OCI-LY1 (cell line): ENCODE results near the gene SLC30A4.

ENCODE experiments used
- H2AFZ ChIP-seq: fragments of 200-600 bp; sonication (generic), shearing (Covaris generic); 2 replicates; pipeline ENCODE4 v1.6.0; 2014; ENCODE audit warnings: antibody characterized with exemption, mild to moderate bottlenecking, low read length
- H3F3A ChIP-seq: fragments of 200-600 bp; sonication (generic), shearing (Covaris generic); 2 replicates; pipeline ENCODE4 v1.6.0; 2014; ENCODE audit warnings: mild to moderate bottlenecking, antibody characterized with exemption, low read length, moderate library complexity; ENCODE audit not compliant: insufficient read depth
- H3K27ac ChIP-seq: fragments of 200-600 bp; sonication (generic); 2 replicates; pipeline ENCODE4 v1.5.1; 2014; ENCODE audit warnings: low read length, mixed run types, mild to moderate bottlenecking, low read depth; ENCODE audit not compliant: poor library complexity, severe bottlenecking
- H3K27me3 ChIP-seq: fragments of 200-600 bp; sonication (generic); 2 replicates; pipeline ENCODE4 v1.6.0; 2014; ENCODE audit warnings: antibody characterized with exemption, mild to moderate bottlenecking, low read length, moderate library complexity; ENCODE audit not compliant: insufficient read depth
- H3K36me3 ChIP-seq: fragments of 200-600 bp; sonication (generic); 2 replicates; pipeline ENCODE4 v1.6.1; 2014; ENCODE audit warnings: mild to moderate bottlenecking, antibody characterized with exemption, low read length, moderate library complexity, mixed read lengths; ENCODE audit not compliant: insufficient read depth
- H3K4me1 ChIP-seq: fragments of 200-600 bp; sonication (generic); 2 replicates; pipeline ENCODE4 v1.5.1; 2014; ENCODE audit warnings: mild to moderate bottlenecking, low read length, moderate library complexity; ENCODE audit not compliant: insufficient read depth, severe bottlenecking
- H3K4me2 ChIP-seq: fragments of 200-600 bp; sonication (generic), shearing (Covaris generic); 2 replicates; pipeline ENCODE4 v1.6.1; 2014; ENCODE audit warnings: low read length
- H3K4me3 ChIP-seq: fragments of 200-600 bp; sonication (generic); 2 replicates; pipeline ENCODE4 v1.5.1; 2014; ENCODE audit warnings: low read length, low read depth, mild to moderate bottlenecking, mixed read lengths; ENCODE audit not compliant: poor library complexity, severe bottlenecking
- H3K79me2 ChIP-seq: fragments of 200-600 bp; shearing (Covaris generic); 2 replicates; pipeline ENCODE4 v1.6.1; 2016; ENCODE audit warnings: mixed run types, low read length, mixed read lengths; ENCODE audit not compliant: insufficient read depth
- H3K9ac ChIP-seq: fragments of 200-600 bp; sonication (generic), shearing (Covaris generic); 2 replicates; pipeline ENCODE4 v1.6.1; 2014; ENCODE audit warnings: mild to moderate bottlenecking, low read length, mixed read lengths
- H3K9me2 ChIP-seq: fragments of 200-600 bp; sonication (generic), shearing (Covaris generic); 2 replicates; pipeline ENCODE4 v1.6.1; 2014; ENCODE audit warnings: low read depth, mild to moderate bottlenecking, low read length, mixed read lengths
- H3K9me3 ChIP-seq: fragments of 200-600 bp; shearing (Covaris generic); 2 replicates; pipeline ENCODE4 v1.6.1; 2014; ENCODE audit warnings: low read length, mixed read lengths
- H4K20me1 ChIP-seq: fragments of 200-600 bp; sonication (generic), shearing (Covaris generic); 2 replicates; pipeline ENCODE4 v1.6.0; 2016; ENCODE audit warnings: mild to moderate bottlenecking, low read length; ENCODE audit not compliant: insufficient read depth
- EZH2 ChIP-seq: fragments of 200-600 bp; sonication (generic), shearing (Covaris generic); IDR thresholded peaks from 2 replicates; pipeline ENCODE4 v1.8.0; 2017; ENCODE audit warnings: borderline replicate concordance, mixed run types, mild to moderate bottlenecking, antibody characterized with exemption, low read length, moderate library complexity, mixed read lengths
- TF ChIP-seq, protein P1 (sequence below): fragments of 200-600 bp; sonication (generic), shearing (Covaris generic); IDR thresholded peaks from 2 replicates; pipeline ENCODE4 v1.5.1; 2017; ENCODE audit warnings: mild to moderate bottlenecking, antibody characterized with exemption, low read length, moderate library complexity, mixed read lengths

The SLC30A4 gene

DNA sequence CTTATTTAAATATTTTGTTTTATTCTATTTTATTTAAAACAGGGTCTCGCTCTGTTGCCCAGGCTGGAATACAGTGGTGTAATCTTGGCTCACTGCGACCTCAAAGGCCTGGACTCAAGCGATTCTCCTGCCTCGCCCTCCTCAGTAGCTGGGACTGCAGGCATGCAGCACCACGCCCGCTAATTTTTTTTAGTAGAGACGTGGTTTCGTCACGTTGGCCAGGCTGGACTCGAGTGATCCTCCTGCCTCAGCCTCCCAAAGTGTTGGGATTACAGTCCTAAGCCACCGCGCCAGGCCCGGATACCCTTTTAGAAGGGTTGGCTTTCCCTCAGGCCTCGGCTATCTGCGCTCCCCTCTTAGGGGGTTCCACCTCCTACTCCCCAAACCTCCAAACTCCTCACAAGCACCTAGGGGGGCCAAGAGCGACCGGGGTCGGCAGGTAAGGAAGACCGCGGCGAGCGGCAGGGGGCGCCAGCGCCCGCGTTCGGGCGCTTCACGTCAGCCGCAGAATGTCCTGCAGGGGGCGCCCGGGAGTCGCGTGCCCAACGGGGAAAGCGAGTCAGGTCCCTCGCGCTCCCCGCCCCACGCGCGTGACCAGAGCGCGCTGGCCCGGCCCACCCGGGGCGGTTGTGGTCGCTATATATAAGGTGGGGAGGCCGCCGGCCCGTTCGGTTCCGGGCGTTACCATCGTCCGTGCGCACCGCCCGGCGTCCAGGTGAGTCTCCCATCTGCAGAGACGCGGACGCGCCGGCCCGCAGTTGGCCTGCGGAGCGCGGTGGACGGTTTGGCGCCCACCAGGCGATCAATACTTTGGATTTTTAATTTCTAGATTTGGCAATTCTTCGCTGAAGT is 92.4 kb downstream of the SLC30A4 start:
- Histone ChIP-seq H3K4me1 (peaks cover 6% of the 10 kb centered on the region), H2AFZ (no peak overlapping the region), H3F3A (no peaks in the 10 kb centered on the region), H3K4me3 (peak overlapping the region; percentile 56), H4K20me1 (no peaks in the 10 kb centered on the region), H3K9me3 (no peaks in the 10 kb centered on the region), H3K27me3 (no peaks in the 10 kb centered on the region), H3K27ac (no peak overlapping the region), H3K9me2 (no peaks in the 10 kb centered on the region), H3K4me2 (peak overlapping the region; percentile 65), H3K79me2 (no peaks in the 10 kb centered on the region), H3K9ac (no peak overlapping the region), H3K36me3 (no peaks in the 10 kb centered on the region)
- TF ChIP-seq, protein P1, sequence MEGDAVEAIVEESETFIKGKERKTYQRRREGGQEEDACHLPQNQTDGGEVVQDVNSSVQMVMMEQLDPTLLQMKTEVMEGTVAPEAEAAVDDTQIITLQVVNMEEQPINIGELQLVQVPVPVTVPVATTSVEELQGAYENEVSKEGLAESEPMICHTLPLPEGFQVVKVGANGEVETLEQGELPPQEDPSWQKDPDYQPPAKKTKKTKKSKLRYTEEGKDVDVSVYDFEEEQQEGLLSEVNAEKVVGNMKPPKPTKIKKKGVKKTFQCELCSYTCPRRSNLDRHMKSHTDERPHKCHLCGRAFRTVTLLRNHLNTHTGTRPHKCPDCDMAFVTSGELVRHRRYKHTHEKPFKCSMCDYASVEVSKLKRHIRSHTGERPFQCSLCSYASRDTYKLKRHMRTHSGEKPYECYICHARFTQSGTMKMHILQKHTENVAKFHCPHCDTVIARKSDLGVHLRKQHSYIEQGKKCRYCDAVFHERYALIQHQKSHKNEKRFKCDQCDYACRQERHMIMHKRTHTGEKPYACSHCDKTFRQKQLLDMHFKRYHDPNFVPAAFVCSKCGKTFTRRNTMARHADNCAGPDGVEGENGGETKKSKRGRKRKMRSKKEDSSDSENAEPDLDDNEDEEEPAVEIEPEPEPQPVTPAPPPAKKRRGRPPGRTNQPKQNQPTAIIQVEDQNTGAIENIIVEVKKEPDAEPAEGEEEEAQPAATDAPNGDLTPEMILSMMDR, result peak; percentile 100
- no peak for TF ChIP-seq EZH2
